ENCODE results near the gene MAP3K5. TPM values are rescaled to one million over a fixed set of nuclear protein-coding genes. Genes with fewer than 3 reads are reported as not detected.
A peak's percentile ranks its signal among the peaks of the same experiment; 100 is the strongest.
"Not testable (repeated sequence)": the region's sequence is repeated elsewhere in the genome, so short reads cannot be mapped to it uniquely, and the experiment has no call there.

MAP3K5 gene
- total RNA-seq, 1 donor from 2014 or later: 10.2 TPM

DNA sequence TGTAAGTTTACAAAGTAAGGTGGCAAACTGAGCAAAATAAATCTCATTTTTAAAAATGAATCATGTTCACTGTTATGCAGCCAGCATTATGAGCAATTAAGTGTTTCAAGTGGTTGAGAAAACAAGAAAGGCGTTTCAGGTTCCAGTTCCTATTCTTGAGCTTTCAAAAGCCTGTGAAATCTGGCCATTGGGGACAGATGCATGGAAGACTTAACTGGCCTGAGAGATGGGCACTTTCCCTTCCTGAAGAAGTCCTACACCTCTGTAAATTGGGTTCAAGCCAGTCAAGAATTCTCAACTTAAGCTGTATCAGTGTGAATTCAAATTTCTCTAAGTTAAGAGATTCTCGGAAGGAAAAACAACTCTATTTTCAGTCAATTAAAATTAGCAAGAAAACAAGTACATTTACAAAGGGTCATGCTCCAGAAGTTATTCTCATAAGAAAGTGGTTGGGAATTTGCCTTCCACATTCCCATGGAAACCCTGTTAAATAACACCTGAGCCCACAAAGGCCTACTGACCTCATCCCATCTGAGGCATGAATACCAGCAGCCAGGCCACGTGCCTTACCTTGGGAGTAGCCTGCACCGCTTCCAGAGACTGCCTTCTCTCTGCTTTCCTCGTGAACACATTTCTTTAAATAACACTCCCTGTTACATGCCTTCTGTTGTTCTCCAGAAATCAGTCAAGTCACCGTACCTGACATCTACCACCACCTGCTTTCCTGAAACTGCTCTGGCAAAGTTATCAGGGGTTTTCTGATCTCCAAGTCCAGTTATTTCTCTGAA, 19.4 kb downstream of the MAP3K5 start:
- DNase-seq: peak; percentile 15

- DNase-seq: no peak
Measured at GRCh38 chr6:136771306-136771705, 21.0 kb downstream of the MAP3K5 start.

- no peak for DNase-seq
Measured at GRCh38 chr6:136769759-136770158, 22.5 kb downstream of the MAP3K5 start.

- no peak for DNase-seq
Measured at GRCh38 chr6:136769124-136769523, 23.2 kb downstream of the MAP3K5 start.

DNA sequence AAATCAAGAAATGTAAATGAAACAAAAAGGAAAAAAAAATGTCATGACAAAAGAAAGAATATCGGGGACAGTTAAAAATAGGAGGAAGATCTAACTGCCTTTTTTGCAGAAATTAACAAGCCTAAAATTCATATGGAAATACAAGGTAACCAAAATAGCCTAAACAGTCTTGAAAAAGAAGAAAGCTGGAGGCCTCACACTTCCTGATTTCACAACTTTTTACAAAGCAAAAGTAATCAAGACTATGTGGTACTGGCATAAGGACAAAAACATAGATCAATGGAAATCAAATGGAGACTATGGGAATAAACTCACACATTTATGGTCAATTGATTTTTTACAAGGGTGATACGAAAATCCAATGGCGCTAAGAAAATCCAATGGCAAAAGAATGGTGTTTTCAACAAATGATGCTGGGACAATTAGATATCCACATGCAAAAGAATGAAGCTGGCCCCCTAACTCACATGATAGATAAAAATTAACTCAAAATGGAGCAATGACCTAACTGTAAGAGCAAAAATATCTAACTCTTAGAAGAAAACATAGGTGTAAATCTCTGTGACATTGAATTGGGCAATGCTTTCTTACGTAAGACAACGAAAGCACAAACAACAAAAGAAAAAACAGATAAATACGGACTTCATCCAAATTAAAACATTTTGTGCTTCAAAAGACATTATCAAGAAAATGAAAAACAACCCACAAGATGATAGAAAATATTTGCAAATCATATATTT, 24.5 kb downstream of the MAP3K5 start:
- DNase-seq: no peak

- no peak for DNase-seq
Measured at GRCh38 chr6:136767103-136767502, 25.2 kb downstream of the MAP3K5 start.

GRCh38 chr6:136766274-136766673, 26.0 kb downstream of the MAP3K5 start:
- no peak for DNase-seq

DNA sequence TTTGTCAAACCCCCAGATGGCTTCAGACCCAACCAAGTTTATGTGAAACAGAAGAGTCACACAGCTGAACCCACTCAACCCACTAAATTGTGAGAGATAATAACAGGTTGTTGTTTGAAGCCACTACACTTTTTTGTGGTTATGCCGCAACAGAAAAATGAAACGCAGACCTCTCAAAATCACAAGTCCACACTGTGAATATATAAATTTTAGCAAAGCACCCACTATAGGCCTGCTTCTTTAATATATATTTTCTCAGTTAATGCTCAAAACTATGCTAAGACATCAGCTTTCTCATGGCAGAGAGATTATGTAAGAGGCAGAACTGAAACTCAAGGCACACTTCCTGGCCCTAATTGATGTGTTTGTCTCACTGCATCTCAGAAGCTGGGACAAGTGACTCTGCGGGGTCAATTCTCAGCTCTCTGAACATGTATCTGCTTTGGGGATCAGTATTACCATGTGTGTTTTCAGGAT, 27.7 kb downstream of the MAP3K5 start:
- DNase-seq: no peak

DNA sequence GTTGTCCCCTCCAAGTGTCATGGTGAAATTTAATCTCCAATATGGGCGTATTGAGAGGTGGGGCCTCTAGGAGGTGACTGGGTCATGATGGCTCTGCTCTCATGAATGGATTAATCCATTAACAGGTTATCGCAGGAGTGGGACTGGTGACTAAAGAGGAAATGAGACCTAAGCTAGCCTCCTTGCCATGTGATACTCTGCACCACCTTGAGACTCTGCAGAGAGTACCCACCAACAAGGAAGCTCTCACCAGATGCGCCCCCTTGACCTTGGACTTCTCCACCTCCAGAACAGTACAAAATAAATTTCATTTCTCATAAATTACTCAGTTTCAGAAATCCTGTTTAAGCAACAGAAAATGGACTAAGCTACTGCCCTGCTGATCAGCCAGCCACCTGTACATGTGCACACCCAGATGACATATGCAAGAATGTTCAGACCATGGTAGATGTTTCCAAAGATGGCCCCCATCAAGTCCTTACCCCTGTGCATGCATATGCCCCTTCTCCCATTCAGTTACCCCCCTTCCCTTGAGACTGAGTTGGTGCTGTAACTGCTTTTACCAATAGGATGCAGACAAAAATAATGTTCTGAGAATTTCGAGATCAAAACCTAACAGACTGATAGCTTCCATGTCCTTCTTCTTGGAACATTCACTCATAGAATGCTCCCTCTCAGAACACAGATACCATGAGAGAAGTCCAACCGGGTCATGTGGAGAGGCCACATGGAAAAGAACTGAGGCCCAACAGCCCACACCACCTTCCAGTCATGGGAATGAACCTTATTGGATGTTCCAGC, 28.4 kb downstream of the MAP3K5 start:
- no peak for DNase-seq

GRCh38 chr6:136763255-136763654, 29.0 kb downstream of the MAP3K5 start:
- DNase-seq: no peak

DNA sequence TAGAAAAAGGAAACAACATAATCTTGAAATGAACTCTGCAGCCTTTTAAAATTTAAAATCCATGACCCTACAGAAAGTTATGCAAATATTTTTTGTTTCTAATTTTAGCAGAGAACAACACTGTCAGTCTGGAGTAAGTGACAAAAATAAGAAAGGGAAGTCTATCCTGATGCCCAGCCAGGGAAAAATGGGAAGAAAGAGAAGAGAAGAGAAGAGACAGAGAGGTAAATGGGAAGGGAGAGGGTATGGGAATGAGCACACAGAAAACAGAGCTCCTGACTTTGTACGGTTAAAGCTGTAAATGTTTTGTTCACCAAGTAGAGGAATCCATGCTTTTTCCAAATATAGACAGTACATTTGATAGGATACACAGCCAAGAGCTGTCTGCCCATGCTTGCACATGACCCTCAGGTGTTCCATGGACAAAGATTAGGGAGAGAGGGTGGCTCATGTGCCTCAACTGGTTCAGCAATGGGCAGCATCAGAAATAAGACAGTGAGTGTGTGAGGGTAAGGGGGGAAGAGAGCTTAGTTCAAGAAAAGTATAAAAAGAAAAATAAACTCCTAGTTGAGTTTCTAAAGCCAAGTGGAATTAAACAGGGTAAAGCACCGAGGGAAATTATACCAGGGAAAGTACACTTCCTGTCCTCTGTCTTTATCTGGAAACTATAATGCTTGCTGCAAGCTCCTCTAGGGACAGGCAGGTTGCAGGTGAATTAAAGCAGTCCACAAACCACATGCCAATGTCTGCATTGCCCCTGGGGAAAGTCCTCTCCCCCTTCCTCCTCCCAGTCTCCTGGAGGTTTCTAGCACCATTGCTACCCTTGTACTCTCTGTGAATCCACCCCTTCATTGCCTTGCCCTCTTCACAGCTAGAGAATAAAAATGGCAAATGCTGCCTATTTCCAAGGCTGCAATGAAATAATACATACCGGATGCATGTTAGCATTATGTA, 30.0 kb downstream of the MAP3K5 start:
- DNase-seq: no peak

DNA sequence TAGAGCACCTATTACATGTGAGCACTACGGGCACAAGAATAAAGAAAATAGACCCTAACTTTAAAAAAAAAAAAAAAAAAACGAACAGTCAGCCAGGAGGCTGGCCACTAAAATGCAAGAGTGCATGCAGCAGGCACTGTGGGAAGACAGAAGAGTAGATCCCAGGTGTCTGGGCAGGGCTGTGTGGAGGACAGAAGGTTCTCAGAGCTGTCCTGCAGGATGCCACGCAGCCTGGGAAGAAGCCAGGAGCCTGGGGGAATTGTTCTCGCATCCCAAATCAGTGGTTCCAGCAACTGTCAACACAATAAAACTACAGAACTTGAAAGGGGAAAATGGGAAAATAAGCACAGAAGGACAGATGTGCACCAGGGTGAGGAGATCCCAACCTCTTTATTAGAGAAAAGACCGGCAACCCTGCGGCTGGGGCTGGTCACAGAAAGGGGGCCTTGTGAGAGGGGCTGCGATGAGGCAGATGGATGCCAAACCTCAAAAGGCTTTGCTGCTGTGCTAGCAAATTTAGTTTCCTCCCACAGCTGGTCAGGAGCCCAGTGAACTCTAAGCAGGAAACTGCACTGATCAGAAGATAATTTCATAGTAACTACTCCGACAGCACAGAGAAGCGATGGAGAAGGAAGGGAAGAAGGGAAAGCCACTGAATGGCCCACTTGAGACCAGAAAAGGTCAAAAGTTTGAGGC, 30.9 kb downstream of the MAP3K5 start:
- peak; percentile 52 for DNase-seq

GRCh38 chr6:136760781-136761180, 31.5 kb downstream of the MAP3K5 start:
- DNase-seq: not testable (repeated sequence)

GRCh38 chr6:136757150-136757549, 35.1 kb downstream of the MAP3K5 start:
- no peak for DNase-seq

GRCh38 chr6:136754820-136755219, 37.5 kb downstream of the MAP3K5 start:
- DNase-seq: no peak

GRCh38 chr6:136753624-136754023, 38.7 kb downstream of the MAP3K5 start:
- no peak for DNase-seq

GRCh38 chr6:136752554-136752953, 39.7 kb downstream of the MAP3K5 start:
- no peak for DNase-seq

DNA sequence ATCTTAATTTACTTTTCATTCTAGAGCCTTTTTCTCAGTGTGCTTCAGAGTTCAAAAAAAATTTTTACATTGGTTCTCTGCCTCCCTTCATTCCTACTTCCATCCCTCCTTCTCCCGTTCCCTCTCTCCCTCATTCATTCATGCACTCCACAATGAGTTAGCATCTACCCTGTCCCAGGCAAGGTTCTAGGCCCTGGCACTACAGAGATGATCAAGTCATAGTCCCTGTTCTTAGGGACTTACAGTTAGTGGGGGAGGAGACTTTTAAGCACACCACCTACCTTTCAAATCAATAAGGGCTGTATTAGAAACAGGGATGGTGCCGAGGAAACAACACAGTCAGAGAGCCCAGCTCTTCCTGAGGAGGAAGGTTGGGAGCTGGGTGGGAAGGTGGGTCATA, 40.3 kb downstream of the MAP3K5 start:
- DNase-seq: no peak

- peak; percentile 35 for DNase-seq
Measured at GRCh38 chr6:136751522-136751956, 40.7 kb downstream of the MAP3K5 start.

- DNase-seq: no peak
Measured at GRCh38 chr6:136750696-136751521, 41.4 kb downstream of the MAP3K5 start.

All from tongue (tissue), 2 donors.